NCI-H1694 treated with DMSO at 0.1 percent for 48 hours (cell line): ENCODE data around the gene VPS37B.

Experiments used
- DNase-seq: peaks from one replicate; lab custom pipeline; 2025; lab: John Stamatoyannopoulos, UW

The VPS37B gene

DNA sequence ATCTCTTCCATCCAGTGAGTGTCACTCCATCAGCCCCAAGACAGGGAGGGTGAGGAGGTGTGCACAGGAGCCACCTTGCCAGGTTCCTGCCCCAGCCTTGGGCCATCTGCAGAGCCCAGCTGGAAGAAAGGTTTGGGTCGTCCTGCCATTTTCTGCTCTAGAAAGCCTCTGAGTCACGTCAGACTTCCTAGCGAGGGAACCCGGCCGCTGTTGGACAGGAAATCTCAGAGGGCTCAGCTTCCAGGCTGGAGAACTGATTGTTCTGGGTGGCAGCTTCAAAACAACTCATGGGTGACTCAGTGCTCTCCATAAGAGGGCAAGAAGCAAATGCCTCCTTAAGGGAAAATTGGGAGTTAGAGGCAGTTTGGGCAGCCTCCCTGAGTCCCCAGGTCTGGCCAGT, 44.1 kb downstream of the VPS37B start:
- no peak for DNase-seq

DNA sequence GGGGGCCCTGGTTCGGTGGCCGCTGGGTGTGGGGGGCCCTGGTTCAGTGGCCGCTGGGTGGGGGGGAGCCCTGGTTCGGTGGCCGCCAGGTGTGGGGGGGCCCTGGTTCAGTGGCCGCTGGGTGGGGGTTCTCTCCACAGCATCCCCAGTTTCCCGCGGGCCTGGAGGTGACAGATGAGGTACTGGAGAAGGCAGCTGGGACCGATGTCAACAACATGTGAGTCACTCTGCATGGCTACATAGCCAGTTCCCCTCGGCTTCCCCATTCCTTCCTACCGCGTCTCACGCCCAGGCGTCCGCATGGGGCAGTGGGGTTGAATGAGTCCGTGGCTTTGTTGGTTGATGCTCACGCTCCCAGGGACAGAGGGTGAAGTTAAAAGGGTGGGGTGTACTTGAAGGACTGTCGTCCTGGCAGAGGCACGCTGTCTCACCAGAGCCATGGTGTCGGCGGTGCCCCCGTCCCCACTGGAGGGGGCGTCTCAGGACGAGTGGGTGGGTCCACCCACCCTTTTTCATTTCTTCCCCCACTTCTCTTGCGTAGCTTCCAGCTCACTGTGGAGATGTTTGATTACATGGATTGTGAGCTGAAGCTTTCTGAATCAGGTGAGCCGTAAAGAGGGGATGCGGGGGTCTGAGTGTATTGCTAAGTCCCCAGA, 45.1 kb downstream of the VPS37B start:
- no peak for DNase-seq

DNA sequence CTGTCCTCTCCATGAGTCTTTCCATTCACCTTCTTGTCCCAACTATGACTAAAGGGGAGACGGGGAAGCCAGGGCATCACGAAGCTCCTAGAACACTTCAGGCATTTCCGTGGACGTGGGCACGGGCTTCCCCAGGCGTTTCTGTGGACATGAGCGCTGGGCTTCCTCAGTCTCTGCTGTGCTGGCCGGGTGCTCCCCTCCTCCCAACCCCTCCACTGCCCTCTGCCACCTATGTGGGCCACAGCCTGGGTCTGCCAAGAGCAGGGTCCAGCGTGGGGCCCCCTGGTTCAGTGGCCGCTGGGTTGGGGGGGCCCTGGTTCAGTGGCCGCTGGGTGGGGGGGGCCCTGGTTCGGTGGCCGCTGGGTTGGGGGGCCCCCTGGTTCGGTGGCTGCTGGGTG, 45.9 kb downstream of the VPS37B start:
- DNase-seq, result no peak

- no peak for DNase-seq
Measured at GRCh38 chr12:122849352-122850047, 46.4 kb downstream of the VPS37B start.

GRCh38 chr12:122848471-122849351, 47.2 kb downstream of the VPS37B start:
- DNase-seq, result no peak

GRCh38 chr12:122847921-122848421, 48.0 kb downstream of the VPS37B start:
- DNase-seq, result no peak

DNA sequence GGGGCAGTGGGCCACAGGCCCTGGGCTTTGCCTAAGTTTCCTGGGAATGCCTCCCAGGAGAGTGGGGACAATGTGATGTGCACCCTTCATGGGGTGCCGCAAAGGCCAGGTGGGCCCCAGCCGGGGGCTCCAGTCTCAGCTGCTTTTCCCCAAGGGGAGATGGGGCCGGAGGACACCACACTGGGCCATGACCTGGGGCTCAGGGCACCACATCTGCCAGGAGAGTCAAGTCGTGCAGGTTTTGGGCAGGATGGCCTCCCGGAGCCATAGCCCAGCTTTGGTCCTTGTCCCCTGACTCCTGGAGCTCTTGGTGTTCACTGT, 48.4 kb downstream of the VPS37B start:
- DNase-seq, result no peak

- no peak for DNase-seq
Measured at GRCh38 chr12:122846622-122847515, 49.1 kb downstream of the VPS37B start.

- DNase-seq, result no peak
Measured at GRCh38 chr12:122845865-122846621, 49.9 kb downstream of the VPS37B start.

DNA sequence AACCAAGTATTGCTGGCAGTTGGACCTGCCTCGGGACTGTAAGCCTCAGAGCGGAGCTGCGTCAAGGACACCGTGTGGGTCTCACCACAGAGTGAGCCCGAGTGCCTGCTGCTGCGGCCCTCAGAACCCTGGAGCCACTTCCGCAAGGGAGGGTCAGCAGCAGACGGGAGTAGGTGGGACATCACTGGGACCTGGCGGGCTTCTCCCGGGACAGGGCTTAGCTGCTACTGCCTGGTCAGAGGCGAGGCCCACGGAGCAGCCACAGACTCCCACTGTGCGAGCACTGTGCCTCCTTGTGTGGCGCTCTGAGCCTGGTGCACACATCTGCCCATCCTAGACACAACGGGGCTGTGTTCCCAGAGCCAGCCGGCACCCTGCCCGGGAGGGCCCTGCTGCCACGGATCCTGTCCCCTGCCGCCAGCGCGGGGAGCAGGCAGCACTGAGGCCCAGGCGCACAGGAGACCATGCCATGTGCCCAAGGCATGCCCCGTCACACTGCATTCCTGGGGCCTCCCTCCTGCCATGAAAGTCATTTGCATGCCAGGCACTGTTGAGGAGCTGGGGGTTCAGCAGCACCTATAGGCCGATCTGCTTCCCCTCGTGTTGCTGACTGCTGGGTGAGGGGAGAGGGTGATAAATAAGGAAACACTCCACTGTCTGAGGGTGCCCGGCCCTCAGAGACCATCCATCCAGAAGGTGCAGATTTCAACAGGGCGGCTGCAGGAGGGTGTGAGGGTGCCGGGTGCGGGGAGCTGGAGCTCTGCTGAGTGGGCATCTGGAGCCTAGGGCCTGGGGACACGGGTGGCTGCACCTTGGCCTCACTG, 50.7 kb downstream of the VPS37B start:
- DNase-seq, result no peak

GRCh38 chr12:122844366-122844971, 51.5 kb downstream of the VPS37B start:
- DNase-seq, result no peak

DNA sequence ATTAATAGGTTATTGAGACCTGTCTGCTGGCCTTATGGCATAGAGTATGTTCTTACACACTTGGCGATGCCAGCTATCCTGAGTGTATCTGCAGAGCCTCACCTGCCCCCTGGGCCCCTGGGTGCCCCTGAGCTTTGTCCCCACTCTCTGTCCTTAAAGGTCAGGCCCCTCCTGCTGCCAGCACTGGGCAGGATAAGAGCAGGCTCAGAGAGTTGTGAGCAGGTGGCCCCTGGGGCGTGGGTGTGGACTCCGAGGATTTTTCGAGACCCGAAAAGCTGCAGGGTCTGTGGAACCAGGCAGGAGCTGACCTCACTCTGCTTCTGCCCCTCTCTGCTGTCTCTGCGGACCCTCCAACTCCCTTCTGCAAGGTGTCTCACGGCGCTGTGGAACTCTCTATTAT, 52.5 kb downstream of the VPS37B start:
- no peak for DNase-seq

- DNase-seq, result no peak
Measured at GRCh38 chr12:122842505-122843405, 53.2 kb downstream of the VPS37B start.

- no peak for DNase-seq
Measured at GRCh38 chr12:122841544-122842321, 54.2 kb downstream of the VPS37B start.

GRCh38 chr12:122840580-122841513, 55.1 kb downstream of the VPS37B start:
- DNase-seq, result no peak

DNA sequence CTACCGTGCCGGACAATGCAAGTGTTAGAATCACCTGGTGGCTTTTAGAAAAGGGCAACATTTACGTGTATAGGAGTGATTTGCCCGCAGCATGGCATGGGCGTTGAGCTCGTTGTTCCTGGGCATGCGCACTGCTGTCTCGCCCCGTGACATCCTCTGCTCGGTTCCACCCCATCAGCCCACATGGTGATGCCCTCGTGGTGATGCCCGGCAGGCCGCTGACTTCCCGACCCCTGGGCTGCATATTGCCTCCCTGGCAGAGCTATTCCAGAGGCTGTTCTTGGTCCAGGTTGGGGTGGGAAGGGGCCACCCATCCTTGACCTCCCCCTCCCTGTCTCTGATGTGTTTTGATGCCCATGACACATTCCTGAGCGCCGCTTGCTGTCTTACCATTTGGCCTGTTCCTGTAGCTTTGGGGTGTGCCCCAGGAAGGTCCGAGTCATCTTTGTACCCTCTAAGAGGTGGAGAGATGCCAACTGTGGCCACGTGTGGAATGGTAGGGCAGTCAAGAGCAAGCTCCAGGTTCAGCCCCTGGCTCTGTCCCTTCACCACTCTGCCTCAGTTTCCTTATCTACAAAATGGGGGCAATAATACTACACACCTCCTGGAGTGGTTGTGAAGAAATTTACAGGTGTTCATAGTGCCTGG, 55.9 kb downstream of the VPS37B start:
- DNase-seq, result no peak
